HG03439 (cell line): Measurements from ENCODE around the gene SYT1.
"Not testable (repeated sequence)": the region's sequence is repeated elsewhere in the genome, so short reads cannot be mapped to it uniquely, and the experiment has no call there.

Source experiments
- ATAC-seq: cut with Tn5 transposase; IDR thresholded peaks from one replicate; pipeline ENCODE4 v1.9.1; 2021; ENCODE audit warnings: mild to moderate bottlenecking, moderate library complexity; ENCODE audit not compliant: unreplicated experiment

SYT1 gene

DNA sequence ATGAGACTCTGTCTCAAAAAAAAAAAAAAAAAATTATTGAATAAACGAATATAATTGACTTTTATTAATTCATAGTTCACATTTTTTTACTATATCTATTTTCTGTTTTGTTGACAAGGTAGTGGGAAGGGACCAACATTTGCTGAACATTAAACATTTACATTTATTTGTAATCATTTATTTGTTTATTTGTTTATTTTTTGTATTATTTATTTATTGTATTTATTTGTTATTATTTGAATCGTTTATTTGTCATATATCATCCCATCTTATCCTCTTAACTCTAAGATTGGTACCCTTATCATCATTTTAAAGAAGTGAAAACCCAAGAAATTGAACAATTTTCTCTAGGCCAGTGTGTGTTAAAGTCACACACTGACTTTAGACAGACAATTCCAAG lies 101.5 kb downstream of the SYT1 start:
- no peak for ATAC-seq

DNA sequence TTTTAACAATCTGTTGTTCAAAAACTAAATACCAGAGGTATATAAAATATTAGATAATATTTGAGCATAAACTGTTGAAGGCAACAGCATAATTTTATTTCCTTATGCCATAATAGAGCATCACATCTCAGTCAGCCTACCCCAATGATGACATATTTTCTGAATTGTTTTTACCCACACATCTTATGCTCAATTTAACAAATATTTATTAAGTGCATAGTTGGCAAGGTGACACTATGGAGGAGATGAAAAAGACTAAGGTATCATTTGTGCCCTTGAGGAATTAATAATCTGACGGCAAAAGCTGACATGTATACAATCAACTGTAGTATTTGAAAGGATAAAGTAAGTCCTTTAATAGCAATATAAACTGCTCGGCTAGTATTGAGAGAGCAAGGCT lies 102.4 kb downstream of the SYT1 start:
- no peak for ATAC-seq

DNA sequence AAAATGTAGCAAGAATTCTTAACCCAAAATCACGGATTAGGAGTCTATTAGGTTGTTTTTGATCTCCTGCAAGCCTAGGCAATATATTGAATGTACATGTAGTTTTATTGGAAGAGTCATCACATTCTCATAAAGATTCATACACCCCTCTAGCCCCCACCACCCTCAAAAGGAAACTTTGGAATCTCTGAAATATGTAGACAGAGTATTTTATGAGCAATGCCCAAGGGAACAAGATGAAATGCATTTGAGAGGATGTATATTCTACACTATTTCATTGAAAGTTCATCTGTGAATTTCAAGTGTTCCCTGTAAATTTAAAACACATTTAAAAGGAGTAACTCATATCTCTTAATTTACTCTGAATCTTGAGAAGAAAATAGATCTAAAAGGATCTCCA lies 103.7 kb downstream of the SYT1 start:
- ATAC-seq, result no peak

DNA sequence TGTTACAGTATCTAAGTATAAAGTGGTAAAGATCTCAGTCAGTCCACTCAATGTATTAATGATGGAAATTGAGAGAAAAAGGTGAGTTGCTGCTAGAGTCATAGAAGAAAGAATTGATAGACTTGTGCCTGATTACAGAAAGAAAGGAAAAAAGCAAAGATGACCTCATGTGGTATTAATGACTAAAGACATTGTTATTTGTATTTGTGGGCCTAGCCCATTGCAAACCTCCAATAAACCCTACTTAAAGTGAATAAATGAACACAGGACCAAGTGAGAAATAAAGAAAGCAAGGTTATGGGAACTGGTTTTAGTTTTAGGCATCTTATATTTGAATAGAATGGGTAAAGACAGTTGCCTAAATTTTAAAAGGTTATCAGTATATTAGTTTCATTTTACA lies 105.5 kb downstream of the SYT1 start:
- no peak for ATAC-seq

DNA sequence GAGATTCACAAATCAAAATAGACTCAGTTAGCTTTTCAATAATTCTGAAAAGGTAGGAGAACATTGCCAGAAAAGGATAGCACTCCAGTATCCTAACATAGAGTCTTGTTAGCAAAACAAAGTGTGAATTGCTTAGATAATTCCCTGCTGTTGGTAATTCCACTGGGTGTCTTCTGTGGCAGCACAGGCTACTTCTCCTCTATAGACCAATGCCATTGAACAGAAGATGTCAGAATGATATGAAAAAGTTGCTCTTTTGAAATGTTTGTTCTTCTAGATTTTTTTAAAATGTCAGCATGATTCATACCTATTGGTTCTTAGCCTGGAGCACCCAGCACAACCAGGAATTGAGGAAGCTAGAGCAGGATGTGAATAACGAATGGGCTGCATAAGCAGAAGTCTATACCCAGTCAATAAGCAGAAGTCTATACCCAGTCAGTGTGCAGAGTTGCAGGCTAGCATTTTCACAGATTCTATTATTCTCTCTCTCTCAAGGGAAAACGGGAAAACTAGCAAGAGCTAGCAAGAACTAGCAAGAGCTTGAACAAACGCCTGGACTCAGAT lies 112.8 kb downstream of the SYT1 start:
- no peak for ATAC-seq

- ATAC-seq, result no peak
These were observed 129.7 kb downstream of the SYT1 start for GRCh38 chr12:78994168-78994791.

- ATAC-seq, result no peak
These were observed 135.9 kb downstream of the SYT1 start for GRCh38 chr12:79000501-79000900.

DNA sequence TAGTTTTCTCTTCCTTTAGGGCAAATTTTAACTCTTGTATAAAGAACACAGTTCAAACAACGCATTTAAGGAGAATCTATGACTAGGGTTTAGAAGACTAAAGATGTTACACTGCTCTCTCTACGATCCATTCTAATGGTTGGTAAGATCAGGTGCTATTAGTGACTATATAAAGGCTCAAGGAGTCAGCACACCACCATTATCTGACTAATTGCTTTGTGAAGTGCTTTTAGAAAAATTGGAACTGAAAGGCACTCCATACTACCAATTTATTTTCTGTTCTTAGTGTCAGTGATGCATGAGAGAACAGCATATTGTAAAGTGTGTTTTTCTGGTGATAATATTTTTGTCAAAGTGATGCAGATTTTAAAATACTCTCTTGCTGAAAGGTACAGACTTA lies 136.8 kb downstream of the SYT1 start:
- no peak for ATAC-seq

- no peak for ATAC-seq
These were observed 141.7 kb downstream of the SYT1 start for GRCh38 chr12:79006306-79006705.

DNA sequence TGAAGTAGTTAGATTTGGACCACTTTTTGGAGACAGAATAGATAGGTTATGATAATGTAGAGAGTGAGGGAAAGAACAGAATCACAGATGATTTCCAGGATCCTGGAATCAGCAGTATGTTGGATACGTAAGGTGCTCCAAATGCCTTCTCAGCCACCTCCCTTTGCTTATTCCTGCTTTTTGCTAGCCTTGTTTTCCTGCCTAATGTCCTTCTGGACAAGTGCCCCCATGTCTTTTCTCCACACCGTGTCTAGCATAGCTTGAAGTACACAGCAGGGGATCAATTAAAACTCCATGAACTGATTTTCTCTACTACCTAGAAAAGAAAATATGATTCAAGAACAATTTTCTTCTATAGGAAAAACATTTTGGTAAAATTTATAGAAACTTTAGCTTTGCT lies 144.0 kb downstream of the SYT1 start:
- no peak for ATAC-seq

DNA sequence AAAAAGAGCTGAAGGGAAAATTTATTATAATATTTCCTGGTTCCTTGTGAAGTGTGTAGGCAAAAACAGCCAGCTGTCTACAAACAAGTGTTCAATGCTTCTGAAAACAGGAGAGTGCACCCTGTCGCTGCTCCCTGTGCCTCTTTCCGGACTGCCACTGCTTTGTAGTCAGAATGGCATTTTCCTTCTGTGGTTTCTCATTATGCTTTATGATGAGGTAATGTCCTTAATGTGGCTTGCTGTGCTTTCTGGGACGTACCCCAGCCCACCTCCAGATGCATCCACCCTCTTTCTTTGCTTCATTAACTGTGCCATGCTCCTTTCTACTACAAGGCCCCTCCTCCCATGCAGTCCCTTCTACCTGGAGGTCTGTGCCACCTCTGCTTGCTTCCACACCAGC lies 148.1 kb downstream of the SYT1 start:
- ATAC-seq, result no peak

GRCh38 chr12:79016181-79016580 lies 151.6 kb downstream of the SYT1 start:
- no peak for ATAC-seq

- peak; percentile 80 for ATAC-seq
These were observed 155.1 kb downstream of the SYT1 start for GRCh38 chr12:79019672-79020071.

- peak; percentile 29 for ATAC-seq
These were observed 155.5 kb downstream of the SYT1 start for GRCh38 chr12:79020106-79020505.

GRCh38 chr12:79021021-79021420 lies 156.4 kb downstream of the SYT1 start:
- ATAC-seq, result no peak

DNA sequence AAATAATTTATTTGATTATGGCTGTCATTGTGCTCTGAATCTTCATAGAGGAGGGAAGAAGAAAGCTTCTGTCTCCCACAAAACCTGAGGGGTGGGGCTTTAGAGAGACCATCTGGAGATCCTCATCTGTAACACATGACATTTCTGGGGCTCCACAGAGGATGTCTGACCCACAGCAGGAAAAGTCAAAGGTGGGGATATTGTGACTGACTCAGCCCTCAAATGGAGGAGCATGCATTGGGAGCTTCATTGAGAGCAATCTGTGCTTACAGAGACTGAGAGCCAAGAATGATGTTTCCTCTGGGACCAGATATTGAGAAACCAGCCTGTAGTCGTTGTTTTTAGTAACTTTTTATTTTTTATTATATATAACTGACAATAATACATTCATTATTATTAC lies 158.7 kb downstream of the SYT1 start:
- ATAC-seq, result no peak

- no peak for ATAC-seq
These were observed 159.2 kb downstream of the SYT1 start for GRCh38 chr12:79023784-79024183.

GRCh38 chr12:79033788-79034187 lies 169.2 kb downstream of the SYT1 start:
- no peak for ATAC-seq

DNA sequence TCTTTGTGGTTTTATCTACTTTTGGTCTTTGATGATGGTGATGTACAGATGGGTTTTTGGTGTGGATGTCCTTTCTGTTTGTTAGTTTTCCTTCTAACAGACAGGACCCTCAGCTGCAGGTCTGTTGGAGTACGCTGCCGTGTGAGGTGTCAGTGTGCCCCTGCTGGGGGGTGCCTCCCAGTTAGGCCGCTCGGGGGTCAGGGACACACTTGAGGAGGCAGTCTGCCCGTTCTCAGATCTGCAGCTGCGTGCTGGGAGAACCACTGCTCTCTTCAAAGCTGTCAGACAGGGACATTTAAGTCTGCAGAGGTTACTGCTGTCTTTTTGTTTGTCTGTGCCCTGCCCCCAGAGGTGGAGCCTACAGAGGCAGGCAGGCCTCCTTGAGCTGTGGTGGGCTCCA lies 180.2 kb downstream of the SYT1 start:
- ATAC-seq, result not testable (repeated sequence)

DNA sequence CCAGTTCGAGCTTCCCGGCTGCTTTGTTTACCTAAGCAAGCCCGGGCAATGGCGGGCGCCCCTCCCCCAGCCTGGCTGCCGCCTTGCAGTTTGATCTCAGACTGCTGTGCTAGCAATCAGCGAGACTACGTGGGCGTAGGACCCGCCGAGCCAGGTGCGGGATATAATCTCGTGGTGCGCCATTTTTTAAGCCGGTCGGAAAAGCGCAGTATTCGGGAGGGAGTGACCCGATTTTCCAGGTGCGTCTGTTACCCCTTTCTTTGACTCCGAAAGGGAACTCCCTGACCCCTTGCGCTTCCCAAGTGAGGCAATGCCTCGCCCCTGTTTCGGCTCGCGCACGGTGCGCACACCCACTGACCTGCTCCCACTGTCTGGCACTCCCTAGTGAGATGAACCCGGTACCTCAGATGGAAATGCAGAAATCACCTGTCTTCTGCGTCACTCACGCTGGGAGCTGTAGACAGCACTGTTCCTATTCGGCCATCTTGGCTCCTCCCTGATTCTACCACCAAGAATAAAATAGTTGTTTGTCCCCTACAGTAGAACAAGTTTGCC lies 180.7 kb downstream of the SYT1 start:
- not testable (repeated sequence) for ATAC-seq

DNA sequence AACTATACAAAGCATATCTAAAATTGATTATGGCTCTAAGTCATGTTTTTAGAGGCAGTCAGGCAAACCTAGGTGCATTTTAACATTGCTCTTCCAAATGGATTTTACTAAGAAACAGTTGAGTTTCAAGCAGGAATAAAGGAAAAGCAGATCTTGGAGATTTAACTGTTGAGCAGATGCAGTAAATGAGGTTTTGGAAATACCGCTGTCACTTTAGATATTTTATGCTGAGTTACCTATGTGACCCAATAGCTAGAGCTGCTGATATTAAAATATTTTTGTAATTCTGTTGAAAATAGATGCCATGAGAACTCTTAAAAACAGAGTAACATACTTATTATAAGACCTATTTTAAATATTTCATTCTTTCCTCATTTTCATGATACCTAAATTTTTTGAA lies 181.4 kb downstream of the SYT1 start:
- no peak for ATAC-seq

- no peak for ATAC-seq
These were observed 184.4 kb downstream of the SYT1 start for GRCh38 chr12:79048962-79049361.

- ATAC-seq, result no peak
These were observed 188.8 kb downstream of the SYT1 start for GRCh38 chr12:79053394-79053793.
